Breast epithelium (tissue), 3 donors: Measurements from ENCODE around the gene MROH7.

ENCODE experiments used
- CTCF ChIP-seq, 3 donors: fragments of 450-650 bp; IDR thresholded peaks; one replicate each; pipeline ENCODE4 v1.5.1; 2016 to 2017; ENCODE audit warnings: antibody characterized with exemption in 3 of 3, mild to moderate bottlenecking in 3 of 3, moderate library complexity in 3 of 3
- POLR2A ChIP-seq: fragments of 450-650 bp; IDR thresholded peaks from one replicate; pipeline ENCODE4 v1.6.1; 2016; ENCODE audit warnings: antibody characterized with exemption, mild to moderate bottlenecking, moderate library complexity

GRCh38 chr1:54748094-54748835 lies 106.7 kb downstream of the MROH7 start:
- TF ChIP-seq CTCF (IDR thresholded peaks at IDR 0.05) (no peak), POLR2A (no peak)
